DMS79 treated with DMSO at 0.1 percent for 48 hours (cell line): Measurements from ENCODE around the gene SCNN1B.
"Not testable (repeated sequence)": the region's sequence is repeated elsewhere in the genome, so short reads cannot be mapped to it uniquely, and the experiment has no call there.

ENCODE experiments used
- DNase-seq: peaks from one replicate; lab custom pipeline; 2025; lab: John Stamatoyannopoulos, UW

SCNN1B gene

GRCh38 chr16:23355106-23355670 is 53.1 kb downstream of the SCNN1B start:
- DNase-seq = no peak

GRCh38 chr16:23356941-23357340 is 54.8 kb downstream of the SCNN1B start:
- DNase-seq = no peak

GRCh38 chr16:23357761-23358290 is 55.7 kb downstream of the SCNN1B start:
- no peak for DNase-seq

DNA sequence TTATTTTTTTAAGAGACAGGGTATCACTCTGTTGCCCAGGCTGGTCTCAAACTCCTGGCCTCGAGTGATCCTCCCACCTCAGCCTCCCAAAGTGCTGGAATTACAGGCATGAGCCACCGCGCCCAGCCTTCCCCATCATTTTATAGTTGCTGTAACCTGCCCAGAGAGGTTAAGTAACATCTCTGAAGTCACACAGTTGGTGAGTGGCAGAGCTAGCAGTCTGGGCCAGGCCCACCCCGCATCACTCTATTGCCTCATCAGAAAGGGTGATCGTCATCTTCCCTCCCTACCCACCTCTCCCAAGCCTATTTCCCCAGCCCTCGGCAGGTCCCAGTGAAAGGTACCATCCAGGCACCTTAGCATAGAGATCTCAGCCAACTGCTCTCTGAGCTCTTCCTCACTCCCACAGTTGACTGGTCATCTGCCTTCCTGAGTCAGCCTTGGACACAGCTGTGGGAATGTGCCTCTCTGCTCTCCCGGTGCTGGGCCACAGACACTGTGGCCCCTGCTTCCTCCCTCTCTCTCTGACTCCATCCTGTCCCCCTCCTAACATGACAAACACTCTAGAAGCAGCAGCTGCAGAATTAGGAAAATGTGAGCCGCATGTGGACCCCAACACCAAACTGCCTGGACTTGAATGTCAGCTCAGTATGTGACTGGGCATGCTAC is 57.1 kb downstream of the SCNN1B start:
- DNase-seq = no peak

- peak; percentile 66 for DNase-seq
These were observed 60.6 kb downstream of the SCNN1B start for GRCh38 chr16:23362460-23363317.

- DNase-seq = no peak
These were observed 63.6 kb downstream of the SCNN1B start for GRCh38 chr16:23365602-23366240.

DNA sequence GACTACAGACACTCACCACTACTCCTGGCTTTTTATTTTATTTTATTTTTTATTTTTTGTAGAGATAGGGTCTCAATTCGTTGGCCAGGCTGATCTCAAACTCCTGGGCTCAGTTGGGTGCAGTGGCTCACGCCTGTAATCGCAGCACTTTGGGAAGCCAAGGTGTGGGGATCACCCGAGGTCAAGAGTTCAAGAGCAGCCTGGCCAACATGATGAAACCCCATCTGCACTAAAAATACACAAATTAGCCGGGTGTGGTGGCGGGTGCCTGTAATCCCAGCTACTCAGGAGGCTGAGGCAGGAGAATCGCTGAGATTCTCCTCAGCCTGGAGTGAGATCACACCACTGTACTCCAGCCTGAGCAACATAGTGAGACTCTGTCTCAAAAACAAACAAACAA is 64.2 kb downstream of the SCNN1B start:
- not testable (repeated sequence) for DNase-seq

- DNase-seq = no peak
These were observed 65.5 kb downstream of the SCNN1B start for GRCh38 chr16:23367564-23367963.

GRCh38 chr16:23367988-23368387 is 65.9 kb downstream of the SCNN1B start:
- DNase-seq = no peak

- no peak for DNase-seq
These were observed 66.4 kb downstream of the SCNN1B start for GRCh38 chr16:23368469-23368868.

DNA sequence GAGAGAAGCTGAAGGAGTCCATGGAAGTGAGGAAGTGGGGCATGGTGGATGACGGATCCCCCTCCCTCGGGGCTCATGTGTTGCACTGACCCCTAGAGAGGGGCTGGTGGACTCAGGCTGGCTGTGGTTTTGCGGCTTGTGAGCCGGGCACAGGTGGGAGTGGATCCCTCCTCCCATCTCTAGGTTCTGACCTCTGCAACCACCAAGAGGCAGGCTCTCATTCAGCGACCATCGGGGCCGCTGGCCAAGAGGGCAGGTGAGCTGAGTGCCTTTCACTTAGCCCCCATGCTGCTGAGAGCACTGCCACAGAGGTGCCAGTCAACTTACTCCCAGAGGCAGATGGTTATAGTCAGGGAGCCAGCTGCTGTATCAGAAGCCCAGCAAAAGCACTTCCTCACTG is 67.3 kb downstream of the SCNN1B start:
- no peak for DNase-seq

DNA sequence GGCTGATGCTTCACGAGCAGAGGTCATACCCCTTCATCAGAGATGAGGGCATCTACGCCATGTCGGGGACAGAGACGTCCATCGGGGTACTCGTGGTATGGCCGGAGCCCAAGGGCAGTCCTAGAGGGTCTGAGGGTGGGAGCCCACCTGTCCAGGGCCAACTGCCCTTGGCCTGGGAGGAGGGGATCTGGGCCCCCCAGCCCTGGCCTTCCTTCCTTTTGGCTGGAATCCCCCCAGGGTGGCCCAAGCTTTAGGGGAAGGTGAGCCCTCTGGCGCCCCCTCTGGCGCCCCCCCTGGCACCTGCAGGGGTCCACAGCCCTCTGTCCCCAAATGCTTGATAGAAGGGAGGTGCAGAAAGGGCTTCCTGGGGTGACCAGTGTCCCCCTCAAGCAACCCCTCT is 69.3 kb downstream of the SCNN1B start:
- no peak for DNase-seq

- no peak for DNase-seq
These were observed 71.5 kb downstream of the SCNN1B start for GRCh38 chr16:23373436-23374219.

- no peak for DNase-seq
These were observed 72.8 kb downstream of the SCNN1B start for GRCh38 chr16:23374721-23375510.

GRCh38 chr16:23375643-23376042 is 73.5 kb downstream of the SCNN1B start:
- no peak for DNase-seq

DNA sequence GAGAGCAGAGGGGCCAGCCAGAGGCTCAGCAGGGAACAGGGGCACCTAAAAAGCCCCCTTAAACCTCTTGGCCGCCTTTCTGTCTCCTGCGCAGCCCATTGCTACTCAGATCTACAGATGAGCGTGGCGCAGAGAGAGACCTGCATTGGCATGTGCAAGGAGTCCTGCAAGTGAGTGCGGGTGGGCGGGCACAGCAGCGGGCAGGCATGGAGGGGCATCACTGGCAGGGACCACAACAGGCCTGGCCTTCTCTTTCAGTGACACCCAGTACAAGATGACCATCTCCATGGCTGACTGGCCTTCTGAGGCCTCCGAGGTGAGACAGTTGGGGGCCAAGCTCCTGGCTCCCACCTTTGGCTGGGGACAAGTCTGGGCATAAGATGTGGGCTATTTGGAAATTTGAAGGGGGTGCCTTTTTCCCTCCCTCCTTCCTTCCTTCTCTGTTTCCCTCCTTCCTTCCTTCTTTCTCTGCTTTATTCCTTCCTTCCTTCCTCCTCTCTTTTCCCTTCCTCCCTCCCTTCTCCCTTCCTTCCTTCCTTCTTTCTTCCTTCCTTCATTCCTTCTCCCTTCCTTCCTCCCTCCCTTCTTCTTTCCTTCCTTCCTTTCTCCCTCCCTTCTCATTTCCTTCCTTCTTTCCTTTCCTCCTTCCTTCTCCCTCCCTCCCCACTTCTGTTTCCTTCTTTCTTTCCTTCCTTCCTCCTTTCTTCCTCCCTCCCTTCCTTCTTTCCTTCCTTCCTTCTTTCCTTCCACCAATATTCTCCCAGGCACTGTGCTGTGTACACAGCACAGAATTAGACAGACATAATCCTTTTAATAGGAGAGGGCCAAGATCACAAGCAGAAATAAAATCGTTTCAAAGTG is 75.2 kb downstream of the SCNN1B start:
- DNase-seq = no peak

- no peak for DNase-seq
These were observed 76.2 kb downstream of the SCNN1B start for GRCh38 chr16:23378256-23378655.

DNA sequence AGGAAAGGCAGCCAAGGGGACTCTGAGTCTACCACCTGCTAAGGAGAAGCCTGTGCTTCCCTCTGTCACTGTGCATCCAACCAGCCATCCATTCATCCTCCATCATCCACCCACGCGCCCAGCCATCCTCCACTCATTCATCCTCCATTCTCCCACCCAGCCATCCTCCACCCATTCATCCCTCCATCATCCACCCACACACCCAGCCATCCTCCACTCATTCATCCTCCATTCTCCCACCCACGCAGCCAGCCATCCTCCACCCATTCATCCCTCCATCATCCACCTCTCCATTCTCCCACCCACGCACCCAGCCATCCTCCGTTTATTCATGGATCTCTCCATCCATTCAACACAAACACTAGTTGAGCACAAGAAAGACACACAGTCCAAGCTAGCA is 76.8 kb downstream of the SCNN1B start:
- no peak for DNase-seq

DNA sequence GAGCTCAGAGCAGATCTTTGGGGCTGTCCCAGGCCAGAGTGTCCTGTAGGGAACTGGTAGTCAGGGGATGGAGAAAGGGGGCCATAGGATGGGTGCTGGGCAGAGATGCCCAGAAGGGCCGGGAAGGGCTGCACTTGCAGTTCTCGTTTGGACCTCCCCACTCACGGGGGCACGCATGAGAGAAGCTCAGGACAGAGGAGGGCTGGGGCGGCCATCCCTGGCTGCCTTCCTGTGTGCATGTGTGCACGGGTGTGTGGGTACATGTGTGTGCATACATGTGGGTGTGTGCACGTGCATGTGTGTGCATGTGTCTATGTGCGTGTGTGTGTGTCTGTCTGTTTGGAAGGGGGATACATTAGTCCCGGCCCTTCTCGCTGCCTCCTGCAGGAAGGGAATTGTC is 77.6 kb downstream of the SCNN1B start:
- DNase-seq = no peak

DNA sequence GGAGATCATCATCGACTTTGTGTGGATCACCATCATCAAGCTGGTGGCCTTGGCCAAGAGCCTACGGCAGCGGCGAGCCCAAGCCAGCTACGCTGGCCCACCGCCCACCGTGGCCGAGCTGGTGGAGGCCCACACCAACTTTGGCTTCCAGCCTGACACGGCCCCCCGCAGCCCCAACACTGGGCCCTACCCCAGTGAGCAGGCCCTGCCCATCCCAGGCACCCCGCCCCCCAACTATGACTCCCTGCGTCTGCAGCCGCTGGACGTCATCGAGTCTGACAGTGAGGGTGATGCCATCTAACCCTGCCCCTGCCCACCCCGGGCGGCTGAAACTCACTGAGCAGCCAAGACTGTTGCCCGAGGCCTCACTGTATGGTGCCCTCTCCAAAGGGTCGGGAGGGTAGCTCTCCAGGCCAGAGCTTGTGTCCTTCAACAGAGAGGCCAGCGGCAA is 78.4 kb downstream of the SCNN1B start:
- DNase-seq = no peak
